Endothelial cell of umbilical vein (primary cell): ENCODE measurements around the gene PPP1R1A.

Source experiments
- EZH2 ChIP-seq: IDR thresholded peaks from 2 replicates; pipeline ENCODE4 v1.6.1; 2012; ENCODE audit warnings: borderline replicate concordance, low read depth, mild to moderate bottlenecking, moderate library complexity, low read length, inconsistent platforms; ENCODE audit not compliant: severe bottlenecking
- FOS ChIP-seq: IDR thresholded peaks from 2 replicates; pipeline ENCODE4 v1.6.1; 2011; ENCODE audit warnings: mild to moderate bottlenecking, low read length, moderate library complexity, borderline replicate concordance; ENCODE audit not compliant: insufficient read depth
- GATA2 ChIP-seq: IDR thresholded peaks from 2 replicates; pipeline ENCODE4 v1.7.0; 2011; ENCODE audit warnings: low read depth, mild to moderate bottlenecking, moderate library complexity, mixed read lengths, low read length; ENCODE audit not compliant: insufficient read length, insufficient read depth
- JUN ChIP-seq: IDR thresholded peaks from 2 replicates; pipeline ENCODE4 v1.6.1; 2011; ENCODE audit warnings: borderline replicate concordance, low read depth; ENCODE audit not compliant: insufficient read length, insufficient read depth
- POLR2A ChIP-seq: IDR thresholded peaks from 2 replicates; pipeline ENCODE4 v1.6.1; 2012; ENCODE audit warnings: low read depth, mild to moderate bottlenecking, control low read depth, low read length
- POLR2AphosphoS5 ChIP-seq: IDR thresholded peaks from 2 replicates; pipeline ENCODE4 v1.6.1; 2012; ENCODE audit warnings: low read depth, mild to moderate bottlenecking, control low read depth, low read length, moderate library complexity; ENCODE audit not compliant: insufficient read depth
- TF ChIP-seq, protein P1 (sequence below), 2 donors: IDR thresholded peaks; 1 replicate in 1 of 2; 2 replicates in 1 of 2; pipeline ENCODE4 v1.5.1; 2011; ENCODE audit warnings: low read length in 2 of 2, mild to moderate bottlenecking in 2 of 2, moderate library complexity in 2 of 2, control low read depth in 1 of 2, inconsistent platforms in 1 of 2, low read depth in 1 of 2; ENCODE audit not compliant: insufficient read depth in 1 of 2; ENCODE audit errors: extremely low read depth in 1 of 2
- TF ChIP-seq, protein P2 (sequence below): IDR thresholded peaks from 2 replicates; pipeline ENCODE4 v1.6.1; 2011; ENCODE audit not compliant: insufficient read depth, insufficient read length

DNA sequence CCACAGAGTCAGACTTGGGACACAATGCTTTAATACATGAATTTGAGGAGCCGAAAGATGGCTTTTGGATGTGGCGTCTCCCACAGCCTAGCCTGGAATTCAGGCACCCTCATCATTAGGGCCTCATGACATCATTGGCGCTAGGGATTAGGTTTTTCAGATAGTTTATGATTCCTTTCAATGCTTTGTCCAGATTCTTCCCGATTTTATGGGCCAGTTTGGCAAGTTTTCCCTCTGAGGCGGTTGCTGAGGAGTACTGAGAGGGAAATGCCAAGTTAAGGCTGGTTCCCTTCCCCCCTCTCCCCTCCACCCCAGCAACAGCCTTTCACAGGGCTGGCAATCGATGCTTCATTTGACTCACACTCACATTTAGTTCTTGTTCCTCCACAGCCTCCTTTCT lies 19.7 kb upstream of the PPP1R1A start:
- TF ChIP-seq, protein P1, sequence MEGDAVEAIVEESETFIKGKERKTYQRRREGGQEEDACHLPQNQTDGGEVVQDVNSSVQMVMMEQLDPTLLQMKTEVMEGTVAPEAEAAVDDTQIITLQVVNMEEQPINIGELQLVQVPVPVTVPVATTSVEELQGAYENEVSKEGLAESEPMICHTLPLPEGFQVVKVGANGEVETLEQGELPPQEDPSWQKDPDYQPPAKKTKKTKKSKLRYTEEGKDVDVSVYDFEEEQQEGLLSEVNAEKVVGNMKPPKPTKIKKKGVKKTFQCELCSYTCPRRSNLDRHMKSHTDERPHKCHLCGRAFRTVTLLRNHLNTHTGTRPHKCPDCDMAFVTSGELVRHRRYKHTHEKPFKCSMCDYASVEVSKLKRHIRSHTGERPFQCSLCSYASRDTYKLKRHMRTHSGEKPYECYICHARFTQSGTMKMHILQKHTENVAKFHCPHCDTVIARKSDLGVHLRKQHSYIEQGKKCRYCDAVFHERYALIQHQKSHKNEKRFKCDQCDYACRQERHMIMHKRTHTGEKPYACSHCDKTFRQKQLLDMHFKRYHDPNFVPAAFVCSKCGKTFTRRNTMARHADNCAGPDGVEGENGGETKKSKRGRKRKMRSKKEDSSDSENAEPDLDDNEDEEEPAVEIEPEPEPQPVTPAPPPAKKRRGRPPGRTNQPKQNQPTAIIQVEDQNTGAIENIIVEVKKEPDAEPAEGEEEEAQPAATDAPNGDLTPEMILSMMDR (IDR thresholded peaks at IDR 0.05; ENCODE audit: extremely low read depth in 1 of 2, insufficient read depth in 1 of 2, low read depth in 1 of 2, low read length in 2 of 2) = no peak
- TF ChIP-seq JUN (no peak), EZH2 (no peak), POLR2A (no peak), POLR2AphosphoS5 (no peak), GATA2 (no peak), FOS (no peak)
- TF ChIP-seq, protein P2, sequence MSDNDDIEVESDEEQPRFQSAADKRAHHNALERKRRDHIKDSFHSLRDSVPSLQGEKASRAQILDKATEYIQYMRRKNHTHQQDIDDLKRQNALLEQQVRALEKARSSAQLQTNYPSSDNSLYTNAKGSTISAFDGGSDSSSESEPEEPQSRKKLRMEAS = no peak
